HG02623 (cell line): ENCODE results near the gene ANKRD44.
"Not testable (repeated sequence)": the region's sequence is repeated elsewhere in the genome, so short reads cannot be mapped to it uniquely, and the experiment has no call there.

Experiments
- ATAC-seq: cut with Tn5 transposase; IDR thresholded peaks from one replicate; pipeline ENCODE4 v1.9.1; 2021; ENCODE audit warnings: moderate library complexity; ENCODE audit not compliant: unreplicated experiment

ANKRD44 gene

GRCh38 chr2:197085665-197086064, 224.9 kb downstream of the ANKRD44 start:
- ATAC-seq = no peak

- ATAC-seq = no peak
Measured at GRCh38 chr2:197081294-197081693, 229.3 kb downstream of the ANKRD44 start.

DNA sequence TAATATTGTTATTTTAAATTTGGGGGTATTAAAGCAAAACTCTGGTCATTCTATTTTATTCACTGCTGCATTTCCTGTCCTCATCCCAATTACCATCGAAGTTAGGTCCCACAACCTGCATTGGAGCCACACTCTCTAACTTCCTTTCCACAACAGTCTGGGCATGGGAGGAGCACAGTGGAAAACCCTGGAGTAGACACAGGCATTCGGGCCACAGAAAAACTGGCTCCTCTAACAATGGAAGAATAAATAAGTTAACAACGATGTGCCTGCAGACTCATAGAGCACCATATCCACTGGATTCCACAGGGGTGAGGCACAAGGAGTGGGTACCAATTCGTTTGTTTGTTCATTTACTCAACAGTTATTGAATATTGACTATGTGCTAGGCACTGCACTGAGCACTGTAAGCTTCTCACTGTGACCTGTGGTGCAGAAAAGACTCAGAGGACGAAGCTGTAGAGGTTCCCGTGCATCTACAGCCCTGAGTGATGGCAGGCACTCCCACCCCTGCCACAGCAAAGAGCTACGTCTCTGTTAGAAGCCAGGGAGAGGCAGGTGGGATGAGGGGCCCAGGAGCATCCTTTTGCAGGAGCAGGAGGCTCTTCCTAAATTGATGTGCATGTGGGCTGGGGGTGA, 229.9 kb downstream of the ANKRD44 start:
- no peak for ATAC-seq

GRCh38 chr2:197079832-197080555, 230.6 kb downstream of the ANKRD44 start:
- ATAC-seq = no peak

DNA sequence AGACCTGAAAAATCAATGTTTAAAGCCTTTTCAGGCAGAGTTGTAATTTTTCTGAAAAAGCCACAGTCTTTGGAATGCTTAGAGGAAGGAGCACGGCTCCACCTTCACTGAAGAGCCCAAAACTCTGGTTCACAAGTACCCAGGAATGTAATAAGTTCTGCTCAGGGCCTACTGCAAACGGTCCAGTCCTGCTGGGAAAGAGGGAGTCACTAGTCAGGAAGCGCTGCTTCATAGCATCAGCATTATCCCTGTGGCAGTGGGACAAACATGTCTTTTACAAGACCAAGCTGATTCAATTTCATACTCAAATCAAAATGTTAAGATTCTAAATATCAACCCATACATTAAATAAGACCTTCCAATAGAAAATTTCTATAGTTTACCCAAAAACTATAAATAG, 231.2 kb downstream of the ANKRD44 start:
- ATAC-seq = no peak

DNA sequence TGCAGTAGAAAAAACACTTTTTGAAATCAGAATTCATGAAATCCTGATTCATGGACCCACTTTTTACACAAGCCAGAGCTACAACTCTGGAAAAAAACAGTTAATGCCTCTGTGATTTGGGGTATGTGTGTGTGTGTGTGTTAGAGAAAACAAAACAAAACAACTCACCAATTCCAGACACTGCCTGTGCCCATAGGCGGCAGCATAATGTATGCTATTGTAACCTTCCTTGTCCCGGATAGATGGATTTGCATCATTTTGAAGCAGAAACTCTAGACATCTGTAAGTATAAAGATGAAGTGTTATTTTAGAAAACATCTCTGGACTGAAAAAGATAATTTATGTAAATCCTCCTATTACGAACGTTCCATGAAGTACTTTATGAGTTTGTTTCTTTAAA, 232.0 kb downstream of the ANKRD44 start:
- no peak for ATAC-seq

GRCh38 chr2:197077336-197077735, 233.2 kb downstream of the ANKRD44 start:
- ATAC-seq = no peak

DNA sequence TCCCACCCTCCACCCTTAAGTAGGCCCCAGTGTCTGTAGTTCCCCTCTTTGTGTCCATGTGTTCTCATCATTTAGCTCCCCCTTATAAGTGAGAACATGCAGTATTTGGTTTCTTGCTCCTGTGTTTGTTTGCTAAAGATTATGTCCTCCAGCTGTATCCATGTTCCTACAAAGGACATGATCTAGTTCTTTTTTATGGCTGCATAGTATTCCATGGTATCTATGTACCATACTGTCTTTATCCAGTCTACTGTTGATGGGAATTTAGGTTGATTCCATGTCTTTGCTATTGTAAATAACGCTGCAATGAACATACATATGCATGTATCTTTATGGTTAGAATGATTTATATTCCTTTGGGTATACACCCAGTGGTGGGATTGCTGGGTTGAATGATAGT, 233.9 kb downstream of the ANKRD44 start:
- ATAC-seq = no peak

DNA sequence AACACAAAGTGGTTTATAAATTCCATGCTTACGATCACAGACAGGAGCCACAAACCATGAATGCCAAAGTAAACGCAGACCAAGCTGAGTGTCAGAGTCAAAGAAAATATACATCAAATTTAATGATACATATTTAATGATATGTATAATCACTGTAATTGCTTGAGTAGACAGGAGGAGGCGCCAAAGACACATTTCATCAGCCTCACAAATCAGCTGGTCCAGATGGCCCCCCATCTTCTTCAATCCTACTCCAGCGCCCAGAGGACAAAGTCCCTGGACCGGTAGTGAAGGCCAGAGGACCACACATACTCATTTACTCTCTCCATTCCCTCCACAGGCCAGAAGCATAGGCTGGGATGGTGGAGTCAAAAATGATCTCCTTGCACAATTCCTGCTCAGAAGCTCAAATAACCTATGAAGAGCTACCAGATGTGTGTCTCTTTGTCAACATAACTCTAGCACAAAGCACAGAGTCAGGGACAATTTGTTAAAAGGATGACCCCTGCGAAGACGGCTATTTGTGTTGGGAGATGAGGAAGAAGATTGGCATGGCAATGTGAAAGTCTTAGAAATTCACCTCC, 234.7 kb downstream of the ANKRD44 start:
- ATAC-seq = no peak

DNA sequence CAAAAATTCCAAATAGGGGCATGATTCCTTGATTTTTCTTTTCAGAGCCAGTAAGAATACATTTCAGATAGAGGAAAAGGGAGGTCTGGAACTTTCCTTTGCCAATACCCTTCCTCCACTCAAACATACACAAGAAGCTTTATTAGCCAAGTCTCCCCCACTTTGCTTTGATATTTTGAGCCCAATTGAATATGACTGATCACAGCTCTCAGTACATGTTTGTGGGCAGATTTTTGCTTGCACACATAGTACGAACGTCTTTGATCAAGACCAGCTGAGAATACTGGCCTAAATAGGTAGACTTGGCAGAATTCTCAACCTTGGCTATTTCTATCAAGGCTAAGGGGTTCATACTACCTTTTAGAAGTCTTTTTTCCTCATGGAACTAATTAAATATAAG, 235.3 kb downstream of the ANKRD44 start:
- no peak for ATAC-seq

DNA sequence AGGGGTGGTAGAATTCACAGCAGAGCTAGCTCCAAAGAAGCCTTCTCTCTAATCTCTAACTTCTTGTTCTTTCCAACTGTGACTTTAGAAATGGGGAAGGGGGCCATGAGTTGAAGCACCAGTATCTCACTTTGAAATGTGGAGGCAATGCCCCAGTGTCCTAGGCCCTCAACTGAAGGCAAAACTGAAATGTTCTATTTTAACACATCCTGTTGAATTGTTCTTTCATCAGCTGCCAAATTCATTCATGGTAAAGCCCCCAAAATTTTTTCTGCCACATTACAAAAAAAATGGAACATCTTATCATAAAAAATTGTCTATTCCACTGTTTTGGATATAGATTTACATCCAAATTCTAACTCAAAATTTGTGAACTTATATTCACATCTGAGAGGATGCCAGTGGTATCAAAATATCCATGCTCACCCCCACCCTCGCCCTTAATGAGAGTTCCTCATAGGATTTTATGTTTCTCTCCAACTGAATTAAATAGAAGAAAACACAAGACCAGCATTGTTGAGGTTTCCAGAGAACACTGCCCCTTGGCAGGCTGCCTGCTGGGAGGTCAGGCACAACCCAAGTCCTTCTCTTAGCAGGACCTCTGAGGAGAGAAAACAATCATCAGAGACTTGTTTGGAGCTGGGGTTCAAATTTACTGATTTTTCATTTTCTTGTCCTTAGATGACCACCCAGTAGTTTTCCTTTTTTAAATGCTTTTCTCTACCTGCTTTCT, 236.7 kb downstream of the ANKRD44 start:
- no peak for ATAC-seq

DNA sequence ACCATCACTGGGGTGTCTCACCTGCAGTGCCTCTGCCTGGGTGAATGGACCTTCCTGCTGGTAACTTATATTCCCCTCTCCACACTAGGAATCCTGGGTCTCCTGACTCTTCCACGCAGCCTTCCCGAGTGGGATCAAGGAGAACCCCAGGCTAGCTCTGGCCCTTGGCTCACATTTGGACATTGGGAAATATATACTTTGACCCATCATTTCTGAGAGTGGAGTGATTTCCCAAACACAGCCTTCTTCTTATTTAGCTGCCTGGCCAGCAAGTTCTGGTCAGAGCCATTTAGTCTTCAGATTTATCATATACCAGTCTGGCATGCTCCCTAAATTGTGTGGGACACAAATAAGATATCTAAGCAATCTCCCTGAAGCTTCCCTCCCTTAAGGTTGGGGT, 237.3 kb downstream of the ANKRD44 start:
- no peak for ATAC-seq

DNA sequence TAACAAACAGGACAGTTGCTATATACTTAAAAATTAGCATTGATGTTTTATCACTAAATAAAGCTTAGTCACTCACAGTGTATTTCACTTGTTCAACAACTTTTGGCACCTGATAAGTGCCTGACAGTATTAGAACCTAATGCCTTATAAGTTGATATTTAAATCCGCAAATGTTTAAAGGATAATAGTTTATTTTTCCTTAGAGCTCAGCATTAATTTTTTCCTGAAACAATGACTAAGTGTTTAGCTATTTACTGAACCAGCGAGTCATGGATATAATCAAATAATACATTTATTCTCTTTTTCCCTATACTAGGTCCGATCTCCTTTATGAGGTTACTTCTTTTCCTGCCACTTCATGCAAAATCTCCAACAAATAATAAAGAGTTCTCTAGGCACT, 238.0 kb downstream of the ANKRD44 start:
- no peak for ATAC-seq

DNA sequence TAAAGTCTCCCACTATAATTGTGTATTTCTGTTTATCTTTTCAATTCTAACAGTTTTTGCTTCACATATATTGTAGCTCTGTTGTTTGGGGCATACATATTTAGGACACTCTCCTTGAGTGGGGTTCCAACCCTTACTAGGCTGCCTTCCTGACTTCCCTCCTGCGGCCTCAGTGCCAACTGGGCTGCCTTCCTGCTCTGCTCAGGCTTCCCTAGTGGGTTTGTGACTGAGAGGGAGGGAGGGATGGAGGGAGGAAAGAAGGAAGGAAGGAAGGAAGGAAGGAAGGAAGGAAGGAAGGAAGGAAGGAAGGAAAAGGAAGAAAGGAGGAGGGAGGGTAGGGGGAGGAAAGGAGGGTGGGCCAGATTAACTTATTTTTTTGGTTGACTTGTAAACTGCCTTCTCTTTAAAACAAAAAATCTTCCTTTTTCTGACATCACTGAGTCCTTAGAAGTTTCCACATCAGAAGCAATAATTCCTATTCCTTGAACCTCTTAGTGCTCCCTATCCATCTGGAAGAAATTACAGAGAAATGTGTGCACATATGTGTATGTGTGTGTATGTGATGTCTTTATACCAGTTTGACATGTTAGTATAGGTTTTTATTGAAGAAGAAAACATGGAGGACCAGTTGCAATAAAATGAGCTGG, 238.7 kb downstream of the ANKRD44 start:
- ATAC-seq = no peak

- no peak for ATAC-seq
Measured at GRCh38 chr2:197071213-197071612, 239.4 kb downstream of the ANKRD44 start.

DNA sequence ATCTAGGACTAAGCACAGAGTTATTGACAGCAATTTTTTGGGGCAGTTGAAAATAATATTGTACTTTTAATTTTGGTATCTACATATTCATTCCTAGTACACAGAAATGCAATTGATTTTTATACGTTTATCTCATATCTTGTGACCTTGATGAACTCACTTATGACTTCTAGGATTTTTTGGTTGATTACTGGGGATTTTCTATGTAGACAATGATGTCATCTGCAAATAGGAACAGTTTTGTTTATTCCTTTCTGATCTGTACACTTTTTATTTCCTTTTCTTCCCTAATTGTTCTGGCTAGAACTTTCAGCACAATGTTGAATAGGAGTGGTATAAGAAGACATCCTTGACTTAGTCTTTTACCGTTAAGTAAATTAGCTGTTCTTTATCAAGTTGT, 240.6 kb downstream of the ANKRD44 start:
- no peak for ATAC-seq

GRCh38 chr2:197062574-197062973, 248.0 kb downstream of the ANKRD44 start:
- not testable (repeated sequence) for ATAC-seq

DNA sequence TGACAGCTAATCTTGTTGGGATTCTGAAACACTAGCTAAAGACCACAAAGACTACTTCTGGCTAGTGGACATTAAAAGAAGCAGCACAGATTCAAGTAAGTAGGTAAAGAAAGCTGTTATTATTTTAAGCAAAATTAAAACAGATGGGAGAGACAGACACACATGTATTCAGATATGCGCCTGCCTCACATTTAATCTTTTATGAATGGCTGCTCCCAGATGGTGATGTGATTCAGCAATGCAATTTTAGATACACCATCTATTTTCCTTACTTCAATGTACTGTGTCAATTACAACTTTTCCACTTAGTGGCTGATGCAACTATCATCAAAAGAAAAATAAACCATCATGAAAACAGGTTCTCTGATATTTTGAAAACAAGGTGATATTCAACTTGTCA, 251.1 kb downstream of the ANKRD44 start:
- ATAC-seq = no peak

- ATAC-seq = no peak
Measured at GRCh38 chr2:197058777-197059300, 251.7 kb downstream of the ANKRD44 start.

GRCh38 chr2:197057959-197058358, 252.6 kb downstream of the ANKRD44 start:
- no peak for ATAC-seq

GRCh38 chr2:197055045-197055444, 255.5 kb downstream of the ANKRD44 start:
- no peak for ATAC-seq
